ENCODE measurements around the gene ABR.

- TF ChIP-seq MAFK (IDR thresholded peaks at IDR 0.05; ENCODE audit: partially characterized antibody) (no peak), RFX5 (IDR thresholded peaks at IDR 0.05) (no peak), POLR2A (IDR thresholded peaks at IDR 0.05; ENCODE audit: low read length) (peak; percentile 58), RAD21 (conservative IDR thresholded peaks at IDR 0.05 in 1 of 2, IDR thresholded peaks at IDR 0.05 in 1 of 2) (no peak), ELK1 (IDR thresholded peaks at IDR 0.05; ENCODE audit: low read depth, low read length) (no peak), KDM1A (IDR thresholded peaks at IDR 0.05; ENCODE audit: low read depth) (no peak), SMC3 (IDR thresholded peaks at IDR 0.05) (no peak), ESRRA (IDR thresholded peaks at IDR 0.05; ENCODE audit: borderline replicate concordance, low read length) (no peak)
- TF ChIP-seq, protein P1, sequence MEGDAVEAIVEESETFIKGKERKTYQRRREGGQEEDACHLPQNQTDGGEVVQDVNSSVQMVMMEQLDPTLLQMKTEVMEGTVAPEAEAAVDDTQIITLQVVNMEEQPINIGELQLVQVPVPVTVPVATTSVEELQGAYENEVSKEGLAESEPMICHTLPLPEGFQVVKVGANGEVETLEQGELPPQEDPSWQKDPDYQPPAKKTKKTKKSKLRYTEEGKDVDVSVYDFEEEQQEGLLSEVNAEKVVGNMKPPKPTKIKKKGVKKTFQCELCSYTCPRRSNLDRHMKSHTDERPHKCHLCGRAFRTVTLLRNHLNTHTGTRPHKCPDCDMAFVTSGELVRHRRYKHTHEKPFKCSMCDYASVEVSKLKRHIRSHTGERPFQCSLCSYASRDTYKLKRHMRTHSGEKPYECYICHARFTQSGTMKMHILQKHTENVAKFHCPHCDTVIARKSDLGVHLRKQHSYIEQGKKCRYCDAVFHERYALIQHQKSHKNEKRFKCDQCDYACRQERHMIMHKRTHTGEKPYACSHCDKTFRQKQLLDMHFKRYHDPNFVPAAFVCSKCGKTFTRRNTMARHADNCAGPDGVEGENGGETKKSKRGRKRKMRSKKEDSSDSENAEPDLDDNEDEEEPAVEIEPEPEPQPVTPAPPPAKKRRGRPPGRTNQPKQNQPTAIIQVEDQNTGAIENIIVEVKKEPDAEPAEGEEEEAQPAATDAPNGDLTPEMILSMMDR (IDR thresholded peaks at IDR 0.05), result no peak
These were observed 42.3 kb downstream of the ABR start for GRCh38 chr17:1137465-1137894.
